Fibroblast of lung (primary cell): Measurements from ENCODE around the gene PARP11. TPM values are rescaled to one million over a fixed set of nuclear protein-coding genes. Genes with fewer than 3 reads are reported as not detected.
A peak's percentile ranks its signal among the peaks of the same experiment; 100 is the strongest.

ENCODE experiments used
- DNase-seq, 2 donors: peaks; one replicate each; pipeline versions ENCODE4 v3.0.0 to v3.0.0-alpha.2; 2010; ENCODE audit warnings: low read depth in 2 of 2
- H2AFZ ChIP-seq: 2 replicates; pipeline ENCODE4 v1.5.1; 2012; ENCODE audit warnings: low read length, control low read depth, inconsistent platforms
- H3K27ac ChIP-seq: 2 replicates; pipeline ENCODE4 v1.5.1; 2011; ENCODE audit warnings: low read length, control low read depth; ENCODE audit not compliant: insufficient read depth
- H3K27me3 ChIP-seq: 2 replicates; pipeline ENCODE4 v1.5.1; 2011; ENCODE audit warnings: mild to moderate bottlenecking, low read length; ENCODE audit not compliant: control insufficient read depth, insufficient read depth
- H3K36me3 ChIP-seq: 2 replicates; pipeline ENCODE4 v1.5.1; 2011; ENCODE audit warnings: low read length; ENCODE audit not compliant: control insufficient read depth, insufficient read depth
- H3K4me1 ChIP-seq: 2 replicates; pipeline ENCODE4 v1.5.1; 2011; ENCODE audit warnings: low read length; ENCODE audit not compliant: control insufficient read depth, insufficient read depth; ENCODE audit errors: extremely low read depth
- H3K4me2 ChIP-seq: 2 replicates; pipeline ENCODE4 v1.5.1; 2011; ENCODE audit warnings: low read length, control low read depth; ENCODE audit not compliant: insufficient read depth; ENCODE audit errors: extremely low read depth
- H3K4me3 ChIP-seq, 4 experiments: fragments of 200-600 bp in 1 of 4; sonication (generic) in 1 of 4; replicated peaks in 1 of 4; 2 replicates each; pipeline ENCODE4 v1.5.1; 2011 to 2016; ENCODE audit warnings: low read length in 4 of 4, low read depth in 3 of 4, mild to moderate bottlenecking in 3 of 4, control low read depth in 2 of 4, inconsistent platforms in 1 of 4, mixed read lengths in 1 of 4; ENCODE audit not compliant: insufficient read depth in 1 of 4; ENCODE audit errors: control extremely low read depth in 1 of 4
- H3K79me2 ChIP-seq: 2 replicates; pipeline ENCODE4 v1.5.1; 2012; ENCODE audit warnings: mild to moderate bottlenecking, low read length, inconsistent platforms; ENCODE audit not compliant: control insufficient read depth, insufficient read depth
- H3K9ac ChIP-seq: 2 replicates; pipeline ENCODE4 v1.5.1; 2011; ENCODE audit warnings: mild to moderate bottlenecking, low read length, control low read depth; ENCODE audit not compliant: insufficient read depth
- H3K9me3 ChIP-seq: 2 replicates; pipeline ENCODE4 v1.5.1; 2012; ENCODE audit warnings: low read depth, low read length; ENCODE audit not compliant: control insufficient read depth, insufficient read depth
- H4K20me1 ChIP-seq: 2 replicates; pipeline ENCODE4 v1.5.1; 2011; ENCODE audit warnings: low read length; ENCODE audit not compliant: control insufficient read depth, insufficient read depth; ENCODE audit errors: extremely low read depth
- EZH2 ChIP-seq: IDR thresholded peaks from 2 replicates; pipeline ENCODE4 v1.5.1; 2012; ENCODE audit warnings: low read length, control low read depth, mild to moderate bottlenecking; ENCODE audit errors: missing control alignments
- polyA plus RNA-seq, 2 donors: library from polyadenylated mRNA; depleted of rRNA in 1 of 2; stranded (reverse) in 1 of 2; unstranded in 1 of 2; fragments of >200 nt; gene quantifications; 2 replicates each; pipeline ENCODE4 v1.2.1, GENCODE V29; 2011 to 2012; ENCODE audit warnings: missing spikeins in 1 of 2
- total RNA-seq: library from RNA; depleted of rRNA; stranded (reverse); fragments of >200 nt; gene quantifications from 2 replicates; pipeline ENCODE4 v1.2.1, GENCODE V29; 2014
- TF ChIP-seq, protein P1 (sequence below), 2 donors: IDR thresholded peaks in 1 of 2; conservative IDR thresholded peaks in 1 of 2; 1 replicate in 1 of 2; 2 replicates in 1 of 2; pipeline ENCODE4 v1.5.1; 2011 to 2012; ENCODE audit warnings: low read length in 2 of 2, control low read depth in 1 of 2, inconsistent platforms in 1 of 2, low read depth in 1 of 2, mild to moderate bottlenecking in 1 of 2

PARP11 gene
- total and polyA plus RNA-seq, 2 donors (not counting 1 experiment from before 2014, with no cell fraction given): 6.6 to 8.9 TPM

DNA sequence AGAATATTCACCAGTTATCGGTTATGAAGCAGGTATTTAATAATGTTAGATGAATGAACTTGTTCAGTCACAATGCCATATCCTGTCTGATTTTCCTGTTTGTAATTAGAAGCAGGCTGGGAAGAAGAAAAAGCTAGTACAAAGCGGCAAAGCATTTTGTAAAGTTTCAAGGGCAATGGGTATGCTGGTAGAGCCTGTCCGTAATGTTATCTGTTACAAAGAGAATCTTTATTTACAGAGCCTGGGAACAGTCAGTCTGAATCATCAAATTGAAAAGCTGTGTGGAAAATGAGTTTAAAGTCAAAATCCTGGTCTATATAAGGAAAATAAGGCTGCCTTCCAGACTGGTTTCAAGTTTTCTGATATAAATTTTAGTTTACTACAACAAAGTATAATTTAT is 40.5 kb downstream of the PARP11 start:
- no peaks in the 10 kb centered on the region for H4K20me1 ChIP-seq
- H3K9me3 ChIP-seq: no peaks in the 10 kb centered on the region
- no peak overlapping the region for H3K4me2 ChIP-seq
- TF ChIP-seq, protein P1, sequence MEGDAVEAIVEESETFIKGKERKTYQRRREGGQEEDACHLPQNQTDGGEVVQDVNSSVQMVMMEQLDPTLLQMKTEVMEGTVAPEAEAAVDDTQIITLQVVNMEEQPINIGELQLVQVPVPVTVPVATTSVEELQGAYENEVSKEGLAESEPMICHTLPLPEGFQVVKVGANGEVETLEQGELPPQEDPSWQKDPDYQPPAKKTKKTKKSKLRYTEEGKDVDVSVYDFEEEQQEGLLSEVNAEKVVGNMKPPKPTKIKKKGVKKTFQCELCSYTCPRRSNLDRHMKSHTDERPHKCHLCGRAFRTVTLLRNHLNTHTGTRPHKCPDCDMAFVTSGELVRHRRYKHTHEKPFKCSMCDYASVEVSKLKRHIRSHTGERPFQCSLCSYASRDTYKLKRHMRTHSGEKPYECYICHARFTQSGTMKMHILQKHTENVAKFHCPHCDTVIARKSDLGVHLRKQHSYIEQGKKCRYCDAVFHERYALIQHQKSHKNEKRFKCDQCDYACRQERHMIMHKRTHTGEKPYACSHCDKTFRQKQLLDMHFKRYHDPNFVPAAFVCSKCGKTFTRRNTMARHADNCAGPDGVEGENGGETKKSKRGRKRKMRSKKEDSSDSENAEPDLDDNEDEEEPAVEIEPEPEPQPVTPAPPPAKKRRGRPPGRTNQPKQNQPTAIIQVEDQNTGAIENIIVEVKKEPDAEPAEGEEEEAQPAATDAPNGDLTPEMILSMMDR (conservative IDR thresholded peaks at IDR 0.05 in 1 of 2, IDR thresholded peaks at IDR 0.05 in 1 of 2; ENCODE audit: low read depth in 1 of 2, low read length in 2 of 2): no peak
- TF ChIP-seq EZH2: no peak
- no peaks in the 10 kb centered on the region for H3K79me2 ChIP-seq
- no peaks in the 10 kb centered on the region for H3K4me1 ChIP-seq
- H3K9ac ChIP-seq: no peak overlapping the region
- no peaks in the 10 kb centered on the region for H3K27me3 ChIP-seq
- no peaks in the 10 kb centered on the region for H3K36me3 ChIP-seq
- H3K27ac ChIP-seq: no peak overlapping the region
- H3K4me3 ChIP-seq: no peak overlapping the region
- peak in 1 of 2 donors; percentile 7 for DNase-seq
- H2AFZ ChIP-seq: no peak overlapping the region

DNA sequence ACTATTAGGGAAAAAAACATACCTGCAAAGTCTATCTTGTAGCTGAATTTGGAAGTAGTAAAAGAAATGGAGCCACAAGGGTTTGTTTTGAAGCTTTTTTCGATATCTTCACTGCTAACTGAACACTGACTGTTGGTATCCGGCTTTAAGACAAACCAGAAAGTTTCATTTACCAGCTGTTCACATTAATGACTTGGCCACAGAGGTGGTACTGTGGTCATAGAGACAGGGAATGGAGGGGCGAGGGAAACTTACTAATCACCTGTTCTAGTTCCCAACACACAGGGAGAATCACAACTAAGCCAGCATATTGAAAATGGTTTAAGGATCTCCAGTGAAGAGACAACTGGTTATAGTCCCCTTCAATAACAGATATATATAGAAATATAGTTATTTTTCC is 44.3 kb downstream of the PARP11 start:
- H4K20me1 ChIP-seq: no peaks in the 10 kb centered on the region
- no peaks in the 10 kb centered on the region for H3K36me3 ChIP-seq
- no peak overlapping the region for H3K4me3 ChIP-seq
- H3K27me3 ChIP-seq: no peaks in the 10 kb centered on the region
- DNase-seq: no peak
- no peak overlapping the region for H3K27ac ChIP-seq
- H3K79me2 ChIP-seq: no peaks in the 10 kb centered on the region
- TF ChIP-seq, protein P1 (conservative IDR thresholded peaks at IDR 0.05 in 1 of 2, IDR thresholded peaks at IDR 0.05 in 1 of 2; ENCODE audit: low read depth in 1 of 2, low read length in 2 of 2): no peak
- TF ChIP-seq EZH2: no peak
- H3K9me3 ChIP-seq: no peaks in the 10 kb centered on the region
- no peak overlapping the region for H3K9ac ChIP-seq
- no peaks in the 10 kb centered on the region for H3K4me1 ChIP-seq
- no peak overlapping the region for H3K4me2 ChIP-seq
- no peak overlapping the region for H2AFZ ChIP-seq

DNA sequence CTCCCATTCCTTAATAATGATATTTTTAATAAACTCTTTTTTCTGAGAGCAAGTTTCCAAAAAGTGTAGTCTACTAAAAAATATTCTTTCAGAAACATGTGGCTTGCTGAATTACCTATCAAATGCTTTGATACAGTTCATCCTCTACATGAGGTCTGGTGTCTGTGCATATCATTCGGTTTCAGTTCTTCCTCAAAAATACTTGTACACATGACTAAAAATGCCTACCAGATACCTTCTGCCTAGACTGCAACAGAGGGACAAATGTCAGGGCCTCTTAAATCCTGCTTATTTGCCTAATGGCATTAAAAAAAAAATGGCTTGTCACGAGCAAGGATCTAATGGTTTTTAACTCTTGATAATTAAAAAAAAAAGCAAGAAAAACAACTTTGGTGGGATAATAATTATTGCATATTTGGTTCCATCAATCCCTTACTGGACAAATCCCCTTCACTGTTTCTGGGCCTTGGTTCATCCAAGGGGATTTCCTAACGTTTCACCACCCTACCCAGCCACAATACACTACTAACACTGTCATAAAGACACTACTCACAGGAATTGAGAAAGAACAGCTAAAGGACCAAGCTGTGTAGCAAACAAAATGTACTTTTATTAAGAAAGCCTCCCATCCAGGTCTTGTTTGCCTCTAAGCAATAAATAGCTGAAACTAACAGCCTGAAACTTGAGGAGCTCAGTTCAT is 45.7 kb downstream of the PARP11 start:
- Histone ChIP-seq H3K36me3 (no peaks in the 10 kb centered on the region), H3K9ac (no peak overlapping the region), H3K4me3 (no peak overlapping the region), H3K79me2 (no peaks in the 10 kb centered on the region), H3K4me1 (no peaks in the 10 kb centered on the region), H4K20me1 (no peaks in the 10 kb centered on the region), H3K27ac (no peak overlapping the region), H3K27me3 (no peaks in the 10 kb centered on the region), H3K4me2 (no peak overlapping the region), H3K9me3 (no peaks in the 10 kb centered on the region), H2AFZ (no peak overlapping the region)
- TF ChIP-seq, protein P1 (conservative IDR thresholded peaks at IDR 0.05 in 1 of 2, IDR thresholded peaks at IDR 0.05 in 1 of 2; ENCODE audit: low read depth in 1 of 2, low read length in 2 of 2): no peak
- TF ChIP-seq EZH2: no peak
- no peak for DNase-seq
